ENCODE results near the gene ECM1.

Gene ECM1

DNA sequence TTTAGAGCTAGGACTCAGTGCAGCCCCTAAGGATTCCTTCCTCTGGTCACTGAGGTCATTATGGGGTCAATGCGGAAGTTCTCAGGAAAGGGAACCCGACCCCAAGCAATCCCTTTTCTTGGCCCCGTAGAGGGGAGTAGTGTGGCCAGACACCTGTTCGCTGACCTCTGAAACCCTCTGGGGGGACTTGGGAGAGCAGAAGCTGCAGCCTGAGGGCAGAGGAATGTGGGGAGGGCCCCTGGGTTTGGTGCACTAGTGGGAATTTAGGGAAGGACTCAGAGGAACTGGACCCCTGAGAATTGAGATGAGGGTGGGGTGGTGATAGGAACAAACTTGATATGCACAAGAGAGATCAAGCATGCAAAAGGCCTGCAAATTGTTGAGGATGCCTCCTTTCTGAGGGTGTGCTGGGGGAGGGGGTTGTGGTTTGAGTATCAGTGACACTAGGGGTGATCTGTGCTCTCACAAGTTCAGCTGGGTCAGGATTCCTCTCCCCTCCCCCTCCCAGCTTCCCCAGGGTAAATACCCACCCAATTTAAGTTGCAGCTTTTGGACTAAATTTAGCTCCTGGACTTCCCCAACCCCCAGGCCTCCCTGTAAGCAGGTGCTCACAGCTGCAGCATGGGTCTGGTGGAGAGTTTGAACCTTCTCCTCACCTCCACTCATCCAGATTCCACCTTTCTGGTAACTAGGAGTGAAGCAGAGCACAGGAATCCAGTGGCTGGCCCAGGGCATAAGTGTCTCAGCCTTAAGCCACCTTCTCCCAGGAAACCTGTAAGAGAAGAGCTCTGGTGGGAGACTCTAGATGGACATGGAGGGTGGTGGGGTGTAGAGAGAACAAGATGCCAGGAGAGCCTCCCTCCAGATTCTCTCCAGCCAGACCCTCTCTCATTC is 54.8 kb downstream of the ECM1 start:
- TF ChIP-seq GATA3 (IDR thresholded peaks at IDR 0.05; ENCODE audit: low read depth, low read length), result no peak
- no peak for TF ChIP-seq GATA2 (IDR thresholded peaks at IDR 0.05; ENCODE audit: low read depth, low read length)
